Measurements from ENCODE around the gene LGALS7B. TPM values are rescaled to one million over a fixed set of nuclear protein-coding genes. Genes with fewer than 3 reads are reported as not detected.

Gene LGALS7B
- total and polyA plus RNA-seq, 10 of the 15 experiments (the other 5 are each of a cell fraction or from before 2014, with no cell fraction given): not detected

GRCh38 chr19:38774181-38774950 lies 14.6 kb upstream of the LGALS7B start:
- BruUV-seq (replicated peaks): no TSS peak
- H3K79me2 ChIP-seq (ENCODE audit: control insufficient read depth, insufficient read depth, low read length): no peaks in the 10 kb centered on the region
- no peaks in the 10 kb centered on the region for H3K27me3 ChIP-seq (replicated peaks in 1 of 2; ENCODE audit: control insufficient read depth in 2 of 2, insufficient read depth in 2 of 2, low read length in 1 of 2)
- H4K20me1 ChIP-seq (ENCODE audit: control insufficient read depth, insufficient read depth): no peaks in the 10 kb centered on the region
- no peak overlapping the region for H3K9ac ChIP-seq (ENCODE audit: control insufficient read depth, insufficient read depth, low read length)
- no peaks in the 10 kb centered on the region for H3K9me3 ChIP-seq (replicated peaks; ENCODE audit: control insufficient read depth, insufficient read depth, low read length)
- ATAC-seq: no peak
- RAD21 ChIA-PET (ENCODE audit: unreplicated experiment): no interaction called here
- no peak overlapping the region for H2AFZ ChIP-seq (ENCODE audit: control insufficient read depth, low read depth, low read length)
- H3K4me3 ChIP-seq: no peak overlapping the region
- POLR2A ChIA-PET: interaction anchor here (0.6 kb wide), 1 partner anchor 92 kb away, joined by 3 read pairs; no protein-coding TSS in a partner anchor
- no peak for FAIRE-seq
- no peak overlapping the region for H3K27ac ChIP-seq (ENCODE audit: control insufficient read depth, insufficient read depth)
- CTCF ChIA-PET: no interaction called here
- no peaks in the 10 kb centered on the region for H3K4me1 ChIP-seq (ENCODE audit: control insufficient read depth, insufficient read depth, low read length)
- SMC1A ChIA-PET (ENCODE audit: uncharacterized antibody, unreplicated experiment): interaction anchor here (0.6 kb wide), 1 partner anchor 244 kb away, joined by 3 read pairs; no protein-coding TSS in a partner anchor
- in situ Hi-C loops (cut with MboI): no loop called here
- DNase-seq (ENCODE audit: low read depth, low spot score): no peak
- no peaks in the 10 kb centered on the region for H3K36me3 ChIP-seq (ENCODE audit: control insufficient read depth in 2 of 2, insufficient read depth in 2 of 2, low read length in 1 of 2)
- intact Hi-C loops (cut with micrococcal nuclease; ENCODE audit: unreplicated experiment): no loop called here
- H3K4me2 ChIP-seq (ENCODE audit: control insufficient read depth, insufficient read depth): no peak overlapping the region
- WGBS (ENCODE audit: insufficient coverage, insufficient replicate concordance, low lambda C conversion rate, missing lambda C conversion rate): 46% methylated on average over 13 of the region's 13 CpGs
- TF ChIP-seq NR2F1 (conservative IDR thresholded peaks at IDR 0.05) (no peak), SREBF1 (IDR thresholded peaks at IDR 0.05; ENCODE audit: low read length) (no peak), ZBTB40 (IDR thresholded peaks at IDR 0.05; ENCODE audit: borderline replicate concordance) (no peak), NFXL1 (IDR thresholded peaks at IDR 0.05; ENCODE audit: borderline replicate concordance) (no peak), RBBP5 (conservative IDR thresholded peaks at IDR 0.05) (no peak), CREB1 (IDR thresholded peaks at IDR 0.05; ENCODE audit: low read depth) (no peak), MLLT1 (IDR thresholded peaks at IDR 0.05) (no peak), PBX3 (IDR thresholded peaks at IDR 0.05; ENCODE audit: insufficient replicate concordance, low read depth, low read length) (no peak), PKNOX1 (IDR thresholded peaks at IDR 0.05) (no peak), BHLHE40 (IDR thresholded peaks at IDR 0.05; ENCODE audit: borderline replicate concordance in 1 of 2, low read depth in 2 of 2, low read length in 1 of 2) (no peak), ZNF24 (IDR thresholded peaks at IDR 0.05) (no peak), HCFC1 (IDR thresholded peaks at IDR 0.05; ENCODE audit: low read length) (no peak), IKZF1 (conservative IDR thresholded peaks at IDR 0.05) (no peak), ZNF384 (IDR thresholded peaks at IDR 0.05; ENCODE audit: borderline replicate concordance, low read depth, low read length) (no peak)

All from GM12878 (cell line).